Measurements from ENCODE around the gene FAM83C.
"Not testable (repeated sequence)": the region's sequence is repeated elsewhere in the genome, so short reads cannot be mapped to it uniquely, and the experiment has no call there.

FAM83C gene

DNA sequence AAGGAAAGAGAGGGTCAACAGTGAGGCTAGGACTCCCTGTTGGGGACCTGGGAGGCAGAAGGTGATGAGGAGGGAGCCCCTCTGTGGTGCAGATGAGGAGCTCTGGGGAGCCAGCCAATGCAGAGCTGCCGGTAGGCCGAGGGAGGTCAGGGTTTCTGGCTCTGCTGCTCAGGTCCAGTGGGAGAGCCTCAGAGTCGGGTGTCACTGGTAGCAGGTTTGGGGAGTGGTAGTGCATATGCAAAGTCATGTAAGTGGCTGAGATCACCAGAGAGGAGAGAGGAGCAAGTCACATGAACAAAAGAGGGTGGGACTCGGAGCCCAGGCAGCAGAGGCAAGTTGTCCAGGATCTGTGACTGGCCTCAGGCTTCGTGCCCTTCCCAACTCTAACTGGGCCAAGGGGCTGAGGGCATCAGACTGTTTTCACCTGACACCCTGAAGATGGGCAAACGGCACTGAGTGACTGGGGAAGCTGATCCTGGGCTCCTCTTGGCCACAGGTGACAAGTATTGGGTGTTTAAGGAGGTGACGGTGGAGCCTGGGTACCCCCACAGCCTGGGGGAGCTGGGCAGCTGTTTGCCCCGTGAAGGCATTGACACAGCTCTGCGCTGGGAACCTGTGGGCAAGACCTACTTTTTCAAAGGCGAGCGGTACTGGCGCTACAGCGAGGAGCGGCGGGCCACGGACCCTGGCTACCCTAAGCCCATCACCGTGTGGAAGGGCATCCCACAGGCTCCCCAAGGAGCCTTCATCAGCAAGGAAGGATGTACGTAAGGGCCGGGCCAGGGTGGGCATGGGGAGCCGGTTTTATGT, 20.9 kb downstream of the FAM83C start:
- no peak overlapping the region for H3K4me3 ChIP-seq (ENCODE audit: low read depth, low read length)
- no peak for DNase-seq (ENCODE audit: low read depth)
- TF ChIP-seq CTCF (IDR thresholded peaks at IDR 0.05; ENCODE audit: low read depth, low read length, missing control alignments): no peak

DNA sequence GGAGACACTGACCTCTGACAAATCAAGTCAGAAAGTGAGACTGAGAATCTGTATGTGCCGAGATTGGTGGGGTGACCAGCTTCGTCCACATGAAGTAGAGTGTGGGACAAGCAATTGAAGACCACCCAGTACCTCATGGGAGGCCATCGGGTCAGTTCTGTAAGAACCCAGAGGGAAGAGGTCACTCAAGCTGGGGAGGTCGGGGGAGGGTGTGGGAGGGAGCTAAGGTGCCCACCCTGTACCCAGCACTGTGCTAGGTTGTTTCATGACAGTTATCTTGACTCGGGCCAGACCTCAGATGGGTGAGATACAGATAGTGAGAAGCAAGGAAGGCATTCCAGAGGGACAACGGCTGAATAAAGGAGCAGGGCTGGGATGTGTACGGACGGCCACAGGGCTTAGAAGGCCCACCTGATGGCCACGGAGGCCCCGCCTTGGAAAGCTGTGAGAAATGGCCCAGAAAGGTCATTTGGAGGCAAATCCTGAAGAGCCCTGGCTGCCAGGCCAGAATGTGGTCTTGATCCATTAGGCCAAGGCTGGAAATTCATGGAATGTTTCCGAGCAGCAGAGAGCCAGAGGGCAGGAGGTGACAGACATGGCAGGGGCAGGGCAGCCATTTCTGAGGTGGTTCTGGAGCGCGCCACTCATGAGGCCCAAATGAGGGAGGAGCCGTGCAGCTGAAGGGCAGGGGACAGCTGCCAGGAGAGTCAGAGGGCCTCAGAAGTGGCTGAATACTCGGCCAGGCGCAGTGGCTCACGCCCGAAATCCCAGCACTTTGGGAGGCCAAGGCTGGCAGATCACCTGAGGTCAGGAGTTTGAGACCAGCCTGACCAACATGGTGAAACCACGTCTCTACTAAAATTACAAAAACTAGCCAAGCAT, 22.0 kb downstream of the FAM83C start:
- H3K4me3 ChIP-seq (ENCODE audit: low read depth, low read length): no peak overlapping the region
- no peak for DNase-seq (ENCODE audit: low read depth)
- no peak for TF ChIP-seq CTCF (IDR thresholded peaks at IDR 0.05; ENCODE audit: low read depth, low read length, missing control alignments)

DNA sequence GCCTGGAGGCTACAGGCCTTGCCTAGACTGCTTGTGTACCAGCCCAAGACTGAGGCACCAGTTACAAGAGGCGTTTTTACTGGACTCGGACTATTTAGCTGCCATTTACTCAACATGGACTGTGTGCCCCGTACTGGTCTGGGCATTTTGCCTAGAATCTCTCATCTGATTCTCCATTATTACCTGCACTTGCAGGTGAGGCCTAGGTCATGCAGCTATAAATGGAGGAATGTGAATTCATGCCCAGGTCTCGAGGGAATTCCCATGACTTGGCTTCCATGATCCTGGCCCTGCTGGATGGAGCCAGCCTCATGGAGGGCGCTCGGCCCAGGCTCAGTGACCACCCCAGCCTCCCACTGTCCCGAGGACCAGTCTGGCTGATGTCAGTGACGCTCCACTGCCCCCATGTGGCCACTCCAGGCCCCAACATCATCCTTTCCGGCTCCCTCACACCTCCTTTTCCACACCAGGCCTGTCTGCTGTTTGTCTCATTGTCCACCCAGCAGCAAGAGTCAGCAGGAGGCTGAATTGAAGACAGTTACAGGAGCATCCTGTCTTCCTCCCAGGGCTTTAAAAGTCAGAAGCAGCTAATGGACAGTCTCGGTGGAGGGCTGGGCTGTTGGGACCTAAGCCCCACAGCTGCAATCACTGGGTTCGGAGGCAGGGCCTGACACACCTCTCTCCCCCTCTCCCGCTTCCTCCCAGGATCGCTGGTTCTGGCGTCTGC, 23.0 kb downstream of the FAM83C start:
- TF ChIP-seq CTCF (IDR thresholded peaks at IDR 0.05; ENCODE audit: low read depth, low read length, missing control alignments): peak; percentile 84
- no peak overlapping the region for H3K4me3 ChIP-seq (ENCODE audit: low read depth, low read length)
- no peak for DNase-seq (ENCODE audit: low read depth)

DNA sequence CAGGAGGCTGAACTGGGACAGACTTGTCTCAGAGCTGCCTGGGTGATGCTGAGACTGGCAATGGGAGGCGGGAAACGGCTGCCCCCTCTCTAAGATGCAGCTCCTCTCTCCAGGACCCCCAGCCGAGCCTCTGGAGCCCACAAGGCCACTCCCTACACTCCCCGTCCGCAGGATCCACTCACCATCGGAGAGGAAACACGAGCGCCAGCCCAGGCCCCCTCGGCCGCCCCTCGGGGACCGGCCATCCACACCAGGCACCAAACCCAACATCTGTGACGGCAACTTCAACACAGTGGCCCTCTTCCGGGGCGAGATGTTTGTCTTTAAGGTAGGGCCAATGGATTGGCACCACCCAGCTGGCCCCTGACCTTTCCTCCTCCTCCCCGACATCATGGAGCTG, 25.1 kb downstream of the FAM83C start:
- no peak overlapping the region for H3K4me3 ChIP-seq (ENCODE audit: low read depth, low read length)
- DNase-seq (ENCODE audit: low read depth): no peak
- TF ChIP-seq CTCF (IDR thresholded peaks at IDR 0.05; ENCODE audit: low read depth, low read length, missing control alignments): no peak

- no peak overlapping the region for H3K4me3 ChIP-seq (ENCODE audit: low read depth, low read length)
- DNase-seq (ENCODE audit: low read depth): no peak
- no peak for TF ChIP-seq CTCF (IDR thresholded peaks at IDR 0.05; ENCODE audit: low read depth, low read length, missing control alignments)
These were observed 27.5 kb downstream of the FAM83C start for GRCh38 chr20:35264755-35265154.

DNA sequence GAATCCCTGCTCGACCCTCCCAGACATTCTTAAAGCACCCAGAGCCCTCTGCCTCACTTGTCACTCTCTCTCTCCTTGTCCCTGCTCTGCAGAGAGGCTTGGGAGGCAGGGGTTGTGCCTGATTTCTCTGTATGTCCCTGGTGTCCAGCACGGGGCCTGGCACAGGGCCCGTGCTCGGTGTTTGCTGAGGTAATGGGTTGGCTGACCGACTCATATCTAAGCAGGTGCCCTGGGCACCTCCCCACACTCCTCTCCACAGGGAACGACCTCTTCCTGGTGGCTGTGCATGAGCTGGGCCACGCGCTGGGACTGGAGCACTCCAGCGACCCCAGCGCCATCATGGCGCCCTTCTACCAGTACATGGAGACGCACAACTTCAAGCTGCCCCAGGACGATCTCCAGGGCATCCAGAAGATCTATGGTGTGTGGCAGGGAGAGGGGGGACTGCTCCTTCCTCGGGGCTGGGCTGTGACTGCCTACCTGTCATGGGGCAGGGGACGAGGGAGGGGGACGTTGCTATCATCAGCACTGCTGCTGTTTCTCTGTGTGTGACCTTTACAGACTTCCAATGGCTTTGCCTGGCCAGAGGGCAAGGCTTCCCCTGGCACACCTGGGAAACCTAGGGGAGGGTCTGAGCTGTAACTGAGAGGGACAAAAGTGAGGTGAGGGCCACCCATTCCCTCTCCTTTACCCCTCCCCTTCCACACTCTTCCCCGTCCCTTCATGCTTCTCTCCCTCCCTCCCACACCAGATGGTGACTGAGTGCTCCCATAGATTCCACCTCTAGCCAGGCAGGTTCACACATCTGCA, 28.5 kb downstream of the FAM83C start:
- no peak overlapping the region for H3K4me3 ChIP-seq (ENCODE audit: low read depth, low read length)
- TF ChIP-seq CTCF (IDR thresholded peaks at IDR 0.05; ENCODE audit: low read depth, low read length, missing control alignments): no peak
- no peak for DNase-seq (ENCODE audit: low read depth)

DNA sequence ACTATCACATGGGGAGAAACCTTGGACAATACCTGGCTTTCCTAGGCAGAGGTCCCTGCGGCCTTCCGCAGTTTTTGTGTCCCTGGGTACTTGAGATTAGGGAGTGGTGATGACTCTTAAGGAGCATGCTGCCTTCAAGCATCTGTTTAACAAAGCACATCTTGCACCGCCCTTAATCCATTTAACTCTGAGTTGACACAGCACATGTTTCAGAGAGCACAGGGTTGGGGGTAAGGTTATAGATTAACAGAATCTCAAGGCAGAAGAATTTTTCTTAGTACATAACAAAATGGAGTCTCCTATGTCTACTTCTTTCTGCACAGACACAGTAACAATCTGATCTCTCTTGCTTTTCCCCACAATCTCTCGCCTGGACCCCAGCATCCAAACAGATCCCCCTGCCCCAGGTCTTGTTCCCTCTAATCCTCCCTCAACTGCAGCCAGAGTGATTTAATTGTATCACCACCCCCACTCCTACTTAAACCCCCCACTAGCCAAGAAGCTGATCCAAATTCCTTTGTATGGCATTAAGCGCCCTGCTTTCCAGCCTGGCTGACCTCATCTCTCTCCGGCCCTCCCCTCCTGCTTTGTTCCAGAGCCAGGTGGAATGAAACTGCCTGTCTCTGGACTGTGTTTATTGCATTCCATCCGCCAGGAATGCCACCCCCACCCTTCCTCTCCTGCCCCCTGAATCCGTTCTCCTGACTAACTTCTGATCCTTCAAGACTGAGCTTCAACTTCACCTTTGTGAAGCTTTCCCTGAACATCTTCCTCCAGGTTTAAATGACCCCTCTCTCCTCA, 29.3 kb downstream of the FAM83C start:
- H3K4me3 ChIP-seq (ENCODE audit: low read depth, low read length); DNase-seq (ENCODE audit: low read depth): not testable (repeated sequence)

GRCh38 chr20:35262321-35262720, 29.9 kb downstream of the FAM83C start:
- not testable (repeated sequence) for DNase-seq (ENCODE audit: low read depth); H3K4me3 ChIP-seq (ENCODE audit: low read depth, low read length)
